ENCODE measurements around the gene AP2A2. TPM values are rescaled to one million over a fixed set of nuclear protein-coding genes. Genes with fewer than 3 reads are reported as not detected.

AP2A2 gene
- total RNA-seq, 1 donor from 2014 or later: 69.5 TPM

DNA sequence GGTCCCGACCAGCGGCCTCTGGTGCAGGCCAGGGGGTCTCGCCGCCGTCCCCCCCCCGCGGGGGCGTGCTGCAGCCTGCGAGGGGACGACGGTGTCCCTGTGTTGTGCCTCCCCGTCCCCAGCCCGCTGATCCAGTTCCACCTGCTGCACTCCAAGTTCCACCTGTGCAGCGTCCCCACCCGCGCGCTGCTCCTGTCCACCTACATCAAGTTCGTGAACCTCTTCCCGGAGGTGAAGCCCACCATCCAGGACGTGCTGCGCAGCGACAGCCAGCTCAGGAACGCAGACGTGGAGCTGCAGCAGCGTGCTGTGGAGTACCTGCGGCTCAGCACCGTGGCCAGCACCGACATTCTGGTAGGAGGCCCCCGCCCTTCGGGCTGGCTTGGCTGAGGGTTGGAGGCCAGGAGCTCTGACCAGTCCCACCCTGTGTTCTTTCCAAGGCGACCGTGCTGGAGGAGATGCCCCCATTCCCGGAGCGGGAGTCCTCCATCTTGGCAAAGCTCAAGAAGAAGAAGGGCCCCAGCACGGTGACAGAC lies 68.0 kb downstream of the AP2A2 start:
- intact Hi-C loops (cut with micrococcal nuclease): no loop called here

DNA sequence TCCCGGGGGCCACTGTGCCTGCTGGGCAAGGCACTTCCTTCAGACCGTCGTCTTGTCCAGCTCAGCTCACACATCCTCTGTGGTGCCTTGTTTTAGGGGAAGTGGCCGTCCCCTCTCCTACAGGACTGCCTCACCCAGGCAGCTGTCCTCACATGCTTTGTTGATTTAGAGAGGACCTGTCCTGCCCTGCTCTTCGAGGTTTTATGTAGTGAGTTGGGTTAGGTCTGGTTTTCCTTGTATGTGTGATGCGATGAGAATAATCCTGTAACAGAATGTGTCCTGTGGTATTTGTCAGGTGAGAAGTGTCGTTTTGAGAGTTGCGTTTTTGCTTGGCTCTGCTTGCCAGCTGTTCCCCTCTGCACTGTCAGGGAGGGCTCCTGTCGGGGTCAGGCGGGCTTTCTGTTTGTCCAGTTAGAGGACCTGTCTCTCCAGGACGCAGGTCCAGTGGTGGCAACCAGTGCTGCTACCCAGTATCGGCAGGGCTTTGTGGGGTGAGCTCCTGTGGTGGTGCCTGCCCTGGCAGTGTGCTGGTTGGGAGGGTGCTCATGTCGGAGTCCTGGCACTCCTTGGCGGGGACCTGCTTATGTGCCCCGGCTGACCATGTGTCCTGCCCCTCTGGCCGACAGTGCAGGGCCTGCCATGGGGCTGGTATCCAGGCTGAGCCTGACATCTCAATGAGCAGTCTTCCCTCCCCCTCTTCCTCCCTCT lies 69.5 kb downstream of the AP2A2 start:
- intact Hi-C loops (cut with micrococcal nuclease): no loop called here

DNA sequence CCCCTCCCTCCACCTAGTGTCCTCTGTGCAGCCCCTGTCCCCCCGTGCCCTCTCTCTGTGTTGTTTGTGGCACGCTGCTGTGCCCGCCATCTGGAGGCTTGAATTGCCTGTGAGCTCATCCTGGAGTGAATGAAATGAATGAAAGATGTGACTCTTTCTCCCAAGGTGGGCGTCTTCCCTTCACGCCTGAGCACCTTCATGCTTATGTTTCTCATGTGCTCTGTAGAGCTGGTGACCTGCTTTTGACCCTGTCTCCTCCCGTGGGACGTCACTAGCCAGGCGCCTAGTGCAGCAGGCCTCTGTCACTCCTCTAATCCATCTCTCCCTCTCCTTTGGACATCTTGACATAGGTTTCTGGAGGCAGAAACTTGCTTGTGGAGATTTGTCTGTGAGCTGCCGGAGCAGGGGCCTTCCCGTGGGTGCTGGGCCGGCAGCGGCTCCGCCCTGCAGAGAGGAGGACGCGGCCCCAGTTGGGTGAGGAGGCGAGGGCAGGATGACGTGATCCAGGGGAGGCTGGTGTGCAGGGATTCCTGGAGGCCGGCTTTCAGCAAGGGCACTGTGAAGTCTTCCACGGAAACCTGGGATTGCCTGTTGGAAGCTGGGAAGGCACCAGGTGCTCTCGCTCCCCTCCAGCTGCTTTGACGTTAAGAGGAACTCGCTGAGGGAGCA lies 70.2 kb downstream of the AP2A2 start:
- intact Hi-C loops (cut with micrococcal nuclease): no loop called here

DNA sequence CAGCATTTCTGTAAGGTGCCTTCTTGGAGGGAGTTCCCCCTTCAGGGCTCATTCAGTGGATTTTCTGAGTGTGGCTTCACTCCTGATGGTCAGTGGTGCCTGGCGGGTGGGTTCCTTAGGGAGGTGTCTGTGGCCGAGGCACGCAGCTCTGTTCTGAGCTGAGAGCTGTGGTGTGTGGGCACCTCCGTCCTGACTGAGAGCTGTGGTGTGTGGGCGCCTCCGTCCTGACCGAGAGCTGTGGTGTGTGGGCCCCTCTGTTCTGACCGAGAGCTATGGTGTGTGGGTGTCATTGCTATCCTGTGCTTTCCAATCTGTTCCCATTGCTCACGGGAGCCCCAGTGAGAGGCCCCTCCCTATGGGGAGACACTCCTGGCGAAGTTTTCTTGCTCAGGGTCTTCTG lies 71.0 kb downstream of the AP2A2 start:
- intact Hi-C loops (cut with micrococcal nuclease): no loop called here

DNA sequence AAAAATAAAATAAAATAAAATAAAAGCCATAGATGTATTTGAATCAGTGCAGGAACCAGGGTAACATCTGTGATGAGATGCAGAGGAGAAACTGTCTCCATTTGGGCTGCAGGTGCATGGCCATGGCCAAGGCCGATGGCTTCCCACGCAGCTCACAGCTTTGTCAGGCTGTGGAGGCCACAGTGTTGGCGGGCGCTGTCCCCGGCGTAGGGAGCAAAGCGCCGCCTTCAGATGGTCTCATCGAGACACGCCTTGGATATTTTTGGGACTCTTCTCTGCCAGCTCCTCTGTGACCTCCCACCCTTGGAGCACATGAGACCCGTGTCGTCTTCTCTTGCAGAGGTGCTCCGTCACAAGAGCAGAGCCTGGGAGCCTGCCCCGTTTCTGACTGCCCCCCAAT lies 72.2 kb downstream of the AP2A2 start:
- intact Hi-C loops (cut with micrococcal nuclease): no loop called here

DNA sequence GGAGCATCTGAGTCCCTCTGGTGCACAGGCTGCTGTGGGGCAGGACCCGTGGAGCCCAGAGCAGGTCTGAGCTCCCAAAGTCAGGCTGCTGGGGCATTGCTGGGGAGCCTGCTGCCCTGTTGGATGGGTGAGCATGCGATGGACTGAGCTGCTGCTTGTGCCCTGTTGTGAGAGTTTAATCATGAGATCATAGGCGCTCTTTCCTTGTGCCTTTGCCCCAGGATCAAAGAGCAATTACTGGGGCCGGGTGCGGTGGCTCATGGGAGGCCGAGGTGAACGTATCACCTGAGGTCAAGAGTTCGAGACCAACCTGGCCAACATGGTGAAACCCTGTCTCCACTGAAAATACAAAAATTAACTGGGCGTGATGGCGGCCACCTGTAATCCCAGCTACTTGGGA lies 73.3 kb downstream of the AP2A2 start:
- intact Hi-C loops (cut with micrococcal nuclease): no loop called here

DNA sequence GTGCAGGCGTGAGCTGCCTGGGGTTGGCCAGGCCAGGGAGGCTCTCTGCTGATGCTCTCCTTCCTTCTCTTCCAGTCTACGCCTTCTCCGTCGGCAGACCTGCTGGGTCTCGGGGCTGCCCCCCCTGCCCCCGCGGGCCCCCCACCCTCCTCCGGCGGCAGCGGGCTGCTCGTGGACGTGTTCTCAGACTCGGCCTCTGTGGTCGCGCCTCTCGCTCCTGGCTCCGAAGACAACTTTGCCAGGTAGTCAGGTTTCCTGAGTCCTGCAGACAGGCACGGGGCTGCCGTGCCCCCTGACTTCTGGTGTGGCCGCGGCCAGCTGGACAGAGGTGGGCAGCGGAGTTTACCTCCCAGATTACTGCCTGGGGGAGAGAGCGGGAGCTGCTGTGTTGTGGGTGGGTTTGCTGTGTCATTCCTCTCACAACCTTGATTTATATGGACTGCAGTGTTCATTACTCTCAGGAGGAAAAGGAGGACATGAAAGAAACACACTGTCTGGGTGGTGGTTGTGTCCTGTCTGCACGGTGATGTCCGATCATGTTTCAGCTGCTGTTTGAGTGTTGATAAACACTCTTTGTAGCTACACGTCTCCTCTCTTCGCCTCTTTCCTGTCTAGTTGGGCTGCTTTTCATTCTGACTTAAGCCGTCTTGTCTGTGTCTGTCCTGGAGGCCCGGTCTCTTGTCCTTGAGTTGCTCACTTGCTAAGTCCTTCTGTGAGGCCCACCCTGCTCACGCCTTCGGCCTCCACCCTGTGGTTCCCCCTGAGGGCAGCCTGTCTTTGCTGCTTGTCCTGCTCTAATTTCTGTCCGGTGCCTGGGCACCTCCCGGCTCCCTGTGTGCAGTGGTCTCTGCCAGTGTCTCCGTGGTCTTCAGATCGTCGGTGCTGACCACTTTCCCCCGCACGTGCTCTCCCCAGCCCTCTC lies 74.9 kb downstream of the AP2A2 start:
- intact Hi-C loops (cut with micrococcal nuclease): no loop called here

DNA sequence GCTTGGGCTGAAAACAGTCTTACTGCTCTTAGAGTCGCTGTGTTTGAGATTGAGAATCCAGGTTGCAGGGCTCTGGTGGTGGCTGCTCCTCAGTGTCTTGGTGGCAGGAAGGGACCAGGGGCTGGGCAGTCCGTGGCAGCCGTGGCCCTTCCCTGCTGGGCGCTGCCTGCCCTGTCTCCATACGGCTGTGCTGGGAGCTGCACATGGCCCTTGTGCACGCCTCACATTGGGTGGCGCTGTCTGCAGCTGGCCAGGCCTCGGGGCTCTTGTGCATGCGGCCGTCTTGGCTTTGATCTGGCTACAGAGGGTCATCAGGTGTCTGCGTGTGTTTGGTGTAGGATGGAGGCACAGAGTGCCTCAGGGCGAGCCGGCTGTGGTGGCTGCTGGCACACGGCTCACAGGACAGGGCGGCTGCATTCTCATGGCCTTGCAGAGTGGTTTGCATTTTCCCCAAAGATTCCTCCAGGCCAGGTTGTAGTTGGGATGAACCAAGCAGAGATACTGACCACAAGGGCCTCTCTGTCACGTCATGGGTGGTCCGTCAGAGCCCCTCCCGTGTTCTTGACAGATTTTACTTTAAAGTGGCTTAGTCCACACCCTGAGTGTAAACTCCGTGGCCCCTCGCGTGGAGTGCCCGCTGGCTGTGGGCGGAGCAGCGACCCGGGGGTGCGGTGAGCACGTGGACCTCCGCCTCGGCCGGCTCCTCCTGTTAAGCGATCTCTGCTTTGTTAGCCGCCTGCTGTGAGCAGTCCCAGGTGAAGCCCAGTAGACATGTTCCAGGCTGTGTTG lies 76.1 kb downstream of the AP2A2 start:
- intact Hi-C loops (cut with micrococcal nuclease): no loop called here

DNA sequence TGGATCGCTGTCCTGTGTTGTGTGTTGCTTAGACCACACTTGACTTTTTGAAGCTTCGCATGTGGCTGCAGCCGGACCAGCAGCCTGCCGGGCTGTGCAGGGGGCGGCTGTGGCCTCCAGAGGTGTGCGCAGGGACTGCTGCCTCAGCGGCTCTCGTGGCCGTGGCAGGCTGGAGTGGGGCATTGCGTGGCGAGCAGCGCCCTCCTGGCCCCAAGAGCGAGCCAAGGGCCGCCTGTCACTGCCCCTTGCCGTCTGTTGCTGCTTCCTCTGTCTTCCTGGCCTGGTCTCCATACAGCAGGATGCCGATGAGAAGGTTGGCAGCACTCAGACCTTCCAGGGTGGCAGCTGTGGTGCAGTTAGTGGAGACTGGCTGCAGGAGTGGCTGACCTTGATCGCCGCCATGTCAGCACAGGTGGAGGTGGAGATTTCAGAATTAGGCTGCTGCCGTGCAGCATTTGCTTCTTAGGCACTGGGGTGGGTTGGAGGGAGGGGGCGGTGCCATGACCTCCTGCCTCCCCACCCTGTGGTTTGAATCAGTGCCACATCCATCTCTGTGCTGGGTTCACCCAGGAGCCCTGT lies 76.8 kb downstream of the AP2A2 start:
- intact Hi-C loops (cut with micrococcal nuclease): no loop called here

DNA sequence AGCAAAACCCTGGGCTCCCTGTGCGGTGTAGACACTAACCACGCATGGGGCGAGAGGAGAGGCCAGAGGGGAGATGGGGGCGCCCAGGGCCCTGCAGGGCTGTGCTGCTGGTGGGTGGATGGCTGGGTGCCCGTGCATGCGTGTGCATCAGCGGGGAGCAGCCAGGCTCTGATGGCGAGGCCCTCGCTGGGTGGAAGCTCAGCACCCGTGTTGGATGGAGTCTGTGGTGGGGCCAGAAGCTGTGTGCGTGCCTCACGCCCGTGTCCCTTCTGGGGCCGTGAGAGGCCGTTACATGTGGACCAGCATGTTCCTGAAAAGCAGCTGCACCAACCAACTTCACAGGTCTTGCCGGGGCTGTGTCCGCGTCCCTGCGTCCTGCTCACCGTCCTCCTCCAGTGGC lies 77.5 kb downstream of the AP2A2 start:
- intact Hi-C loops (cut with micrococcal nuclease): no loop called here

DNA sequence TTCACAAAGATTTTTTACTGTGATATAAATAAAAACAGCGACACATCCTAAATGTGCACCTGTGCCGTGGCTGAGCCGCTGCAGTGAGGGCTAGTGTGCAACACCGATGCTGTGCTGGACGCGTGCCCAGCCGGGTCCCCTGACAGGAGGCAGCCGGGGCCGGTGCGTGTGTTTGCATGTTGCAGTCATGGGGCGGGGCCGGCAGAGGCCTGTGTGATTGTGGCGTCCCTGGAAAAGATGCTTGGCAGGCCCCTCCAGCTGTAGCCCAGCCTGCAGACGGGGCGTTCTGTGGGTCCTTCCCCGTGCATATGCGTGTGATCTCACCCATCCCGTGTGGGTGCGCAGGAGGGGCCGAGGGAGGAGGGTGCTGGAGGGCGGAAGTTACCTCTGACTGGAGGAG lies 80.3 kb downstream of the AP2A2 start:
- intact Hi-C loops (cut with micrococcal nuclease): no loop called here

DNA sequence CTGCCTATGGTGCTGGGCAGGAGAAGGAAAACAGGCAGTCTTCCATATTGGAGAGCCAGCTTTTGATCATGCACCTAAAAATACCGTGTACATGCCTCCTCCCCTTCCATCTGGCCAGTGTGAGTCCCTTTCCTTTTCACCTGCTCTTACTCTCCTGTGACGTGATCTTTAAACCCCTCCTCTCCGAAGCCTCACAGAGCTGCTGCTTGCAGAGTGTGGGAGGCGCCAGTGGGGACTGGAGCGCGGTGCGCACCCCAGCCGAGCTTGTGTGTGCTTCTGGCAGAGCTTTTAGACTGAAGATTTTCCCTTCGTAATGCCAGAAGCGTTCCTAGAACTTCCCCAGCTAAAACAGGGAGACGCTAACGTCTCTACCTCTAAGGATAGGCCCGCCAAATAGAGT lies 81.1 kb downstream of the AP2A2 start:
- intact Hi-C loops (cut with micrococcal nuclease): no loop called here

DNA sequence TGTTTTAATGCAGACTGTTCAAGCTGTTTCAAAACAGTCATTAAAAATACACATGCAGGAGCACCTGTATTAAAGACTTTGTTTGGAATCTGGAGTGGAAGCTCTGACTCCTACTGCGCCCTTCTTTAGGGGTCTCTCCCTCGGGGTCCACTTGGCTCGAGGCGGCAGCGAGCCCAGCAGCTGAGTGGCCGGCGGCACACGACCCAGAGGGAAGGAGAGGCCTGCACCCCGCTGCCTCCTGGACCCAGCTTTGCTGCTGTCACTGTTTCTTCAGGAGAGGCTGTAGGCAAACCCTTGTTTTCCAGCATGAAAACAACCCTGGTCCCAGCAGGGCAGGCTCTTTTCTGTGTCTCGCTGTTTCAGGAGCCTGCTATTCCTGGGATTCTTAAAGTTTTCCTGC lies 81.6 kb downstream of the AP2A2 start:
- intact Hi-C loops (cut with micrococcal nuclease): no loop called here

DNA sequence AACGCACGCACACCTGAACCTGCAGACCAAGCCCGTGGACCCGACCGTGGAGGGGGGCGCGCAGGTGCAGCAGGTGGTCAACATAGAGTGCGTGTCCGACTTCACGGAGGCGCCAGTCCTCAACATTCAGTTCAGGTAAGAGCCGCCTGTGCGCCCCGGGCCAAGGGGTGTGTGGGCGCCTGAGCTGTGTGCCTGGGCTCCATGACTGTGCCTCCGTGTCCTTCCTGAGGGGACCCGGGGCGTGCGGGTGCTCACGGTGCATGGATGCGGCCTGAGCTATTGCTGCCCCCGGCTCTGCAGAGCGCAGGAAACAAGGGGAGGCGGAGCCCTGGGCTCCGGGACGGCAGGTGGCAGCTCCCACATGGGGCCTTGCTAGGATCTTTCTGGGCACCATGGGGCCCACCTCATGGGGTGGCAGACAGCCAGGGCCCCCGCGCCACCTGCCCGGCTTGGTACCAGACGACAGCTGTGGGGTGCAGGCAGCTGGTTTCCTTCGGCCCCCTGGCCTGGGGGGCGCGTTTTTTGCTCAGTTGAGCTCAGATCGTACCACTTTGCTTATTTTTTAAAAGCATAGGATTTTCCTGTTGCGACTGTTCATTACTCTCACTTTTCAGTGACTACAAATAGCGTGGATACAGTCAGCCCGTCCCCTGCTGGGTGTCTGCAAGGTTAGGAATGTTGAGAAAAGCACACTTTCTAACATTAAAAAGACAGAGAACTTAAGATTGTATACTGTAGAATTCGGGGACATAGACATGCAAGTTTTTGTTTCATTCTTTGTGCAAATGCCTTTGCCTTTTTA lies 82.5 kb downstream of the AP2A2 start:
- intact Hi-C loops (cut with micrococcal nuclease): no loop called here

DNA sequence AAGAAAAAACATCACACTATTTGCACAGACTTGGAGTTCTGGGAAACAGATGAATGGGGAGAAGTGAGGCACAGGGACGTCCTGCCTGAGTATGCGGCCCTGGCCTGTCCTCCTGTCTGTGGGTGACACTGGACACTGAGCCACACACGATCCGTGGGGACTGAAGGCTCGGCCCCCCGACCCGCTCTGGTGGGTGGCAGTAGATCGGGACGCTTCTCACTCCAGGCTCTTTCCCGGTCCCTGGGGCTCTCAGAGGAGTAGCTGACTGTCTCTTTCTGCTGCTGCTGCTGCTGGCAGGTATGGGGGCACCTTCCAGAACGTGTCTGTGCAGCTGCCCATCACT lies 83.1 kb downstream of the AP2A2 start:
- intact Hi-C loops (cut with micrococcal nuclease): no loop called here

DNA sequence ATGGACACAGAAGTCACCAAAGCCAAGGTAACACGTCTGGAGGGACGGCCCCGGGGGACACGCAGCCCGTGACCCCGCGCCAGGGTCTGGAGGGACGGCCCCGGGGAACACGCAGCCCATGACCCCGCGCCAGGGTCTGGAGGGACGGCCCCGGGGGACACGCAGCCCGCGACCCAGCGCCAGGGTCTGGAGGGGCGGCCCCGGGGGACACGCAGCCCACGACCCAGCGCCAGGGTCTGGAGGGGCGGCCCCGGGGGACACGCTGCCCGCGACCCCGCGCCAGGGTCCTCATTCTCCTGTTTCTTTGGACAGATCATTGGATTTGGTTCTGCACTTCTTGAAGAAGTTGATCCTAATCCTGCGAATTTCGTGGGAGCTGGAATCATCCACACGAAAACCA lies 83.7 kb downstream of the AP2A2 start:
- intact Hi-C loops (cut with micrococcal nuclease): no loop called here

DNA sequence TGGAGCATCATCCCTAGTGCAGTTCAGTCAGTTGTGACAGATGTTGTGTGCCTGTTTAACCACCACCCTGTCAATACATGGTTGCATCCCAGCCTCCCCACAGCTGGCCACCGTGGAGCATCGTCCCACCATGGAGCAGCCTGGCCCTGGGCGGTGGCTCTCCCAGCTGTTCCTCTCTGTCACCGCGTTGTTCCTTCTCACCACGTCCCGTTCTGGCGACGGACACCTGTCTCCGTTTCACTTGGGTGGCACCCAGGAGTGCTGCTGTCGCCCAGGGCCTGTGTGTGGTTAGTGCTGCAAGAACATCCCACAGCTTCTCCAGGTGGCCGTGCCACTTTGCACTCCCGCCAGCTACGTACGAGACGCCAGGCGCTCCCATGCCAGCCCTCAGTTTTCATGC lies 84.3 kb downstream of the AP2A2 start:
- intact Hi-C loops (cut with micrococcal nuclease): no loop called here

DNA sequence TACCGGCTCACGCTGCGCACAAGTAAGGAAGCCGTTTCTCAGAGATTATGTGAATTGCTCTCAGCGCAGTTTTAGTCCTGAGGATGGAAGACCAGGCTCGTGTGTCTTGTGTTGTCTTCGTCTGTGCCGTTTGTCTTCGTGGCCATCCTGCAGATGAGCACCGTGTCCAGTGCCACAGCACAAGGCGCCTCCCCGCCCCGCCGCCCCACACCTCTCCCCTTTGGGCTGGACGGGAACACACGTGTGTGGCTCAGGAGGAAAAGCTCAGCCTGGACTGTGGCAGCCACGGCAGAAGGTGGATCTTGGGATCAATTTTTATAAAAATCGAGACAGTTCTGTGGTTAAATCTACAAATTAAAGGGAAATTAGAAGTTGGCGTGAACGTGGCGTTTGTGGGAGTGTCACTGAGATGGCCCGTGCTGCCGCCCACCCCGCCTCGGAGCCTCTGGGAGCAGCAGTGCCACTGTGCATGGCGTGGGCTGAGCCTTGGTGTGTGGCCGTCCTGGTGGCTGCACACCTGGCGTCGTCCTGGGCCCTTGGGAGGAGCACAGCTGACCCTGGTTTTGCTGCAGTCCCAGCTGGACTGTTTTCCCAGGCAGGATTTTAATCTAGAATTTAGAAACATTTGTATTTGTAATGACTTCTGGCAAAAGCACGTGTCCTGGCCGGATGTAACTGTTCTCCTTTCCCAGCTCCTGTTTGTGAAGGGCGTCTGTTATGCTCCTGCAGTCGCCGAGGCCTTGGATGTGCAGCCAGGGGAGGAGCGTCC lies 85.1 kb downstream of the AP2A2 start:
- intact Hi-C loops (cut with micrococcal nuclease): no loop called here

DNA sequence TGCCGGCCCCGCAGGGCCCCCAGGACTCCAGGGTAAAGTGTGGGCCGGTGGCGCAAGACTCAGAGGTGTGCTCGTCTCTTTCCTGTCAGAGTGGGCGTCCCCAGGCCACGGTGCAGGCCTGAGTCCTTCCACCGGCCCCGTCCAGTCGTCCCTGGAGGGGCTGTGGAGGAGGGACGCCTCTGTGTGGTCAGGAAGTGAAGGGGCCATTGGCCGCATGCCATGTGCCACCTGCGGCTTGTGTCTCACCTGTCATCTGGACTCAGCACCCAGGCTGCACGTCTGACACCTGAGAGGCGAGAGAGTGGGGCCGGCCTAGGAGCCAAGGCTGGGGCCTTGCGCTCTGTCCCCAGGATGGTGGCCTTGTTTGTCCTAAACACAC lies 85.6 kb downstream of the AP2A2 start:
- intact Hi-C loops (cut with micrococcal nuclease): no loop called here
